ENCODE results near the gene LRRC8A.

DNA sequence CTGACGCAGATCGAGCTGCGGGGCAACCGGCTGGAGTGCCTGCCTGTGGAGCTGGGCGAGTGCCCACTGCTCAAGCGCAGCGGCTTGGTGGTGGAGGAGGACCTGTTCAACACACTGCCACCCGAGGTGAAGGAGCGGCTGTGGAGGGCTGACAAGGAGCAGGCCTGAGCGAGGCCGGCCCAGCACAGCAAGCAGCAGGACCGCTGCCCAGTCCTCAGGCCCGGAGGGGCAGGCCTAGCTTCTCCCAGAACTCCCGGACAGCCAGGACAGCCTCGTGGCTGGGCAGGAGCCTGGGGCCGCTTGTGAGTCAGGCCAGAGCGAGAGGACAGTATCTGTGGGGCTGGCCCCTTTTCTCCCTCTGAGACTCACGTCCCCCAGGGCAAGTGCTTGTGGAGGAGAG is 34.3 kb downstream of the LRRC8A start:
- TF ChIP-seq, protein P1, sequence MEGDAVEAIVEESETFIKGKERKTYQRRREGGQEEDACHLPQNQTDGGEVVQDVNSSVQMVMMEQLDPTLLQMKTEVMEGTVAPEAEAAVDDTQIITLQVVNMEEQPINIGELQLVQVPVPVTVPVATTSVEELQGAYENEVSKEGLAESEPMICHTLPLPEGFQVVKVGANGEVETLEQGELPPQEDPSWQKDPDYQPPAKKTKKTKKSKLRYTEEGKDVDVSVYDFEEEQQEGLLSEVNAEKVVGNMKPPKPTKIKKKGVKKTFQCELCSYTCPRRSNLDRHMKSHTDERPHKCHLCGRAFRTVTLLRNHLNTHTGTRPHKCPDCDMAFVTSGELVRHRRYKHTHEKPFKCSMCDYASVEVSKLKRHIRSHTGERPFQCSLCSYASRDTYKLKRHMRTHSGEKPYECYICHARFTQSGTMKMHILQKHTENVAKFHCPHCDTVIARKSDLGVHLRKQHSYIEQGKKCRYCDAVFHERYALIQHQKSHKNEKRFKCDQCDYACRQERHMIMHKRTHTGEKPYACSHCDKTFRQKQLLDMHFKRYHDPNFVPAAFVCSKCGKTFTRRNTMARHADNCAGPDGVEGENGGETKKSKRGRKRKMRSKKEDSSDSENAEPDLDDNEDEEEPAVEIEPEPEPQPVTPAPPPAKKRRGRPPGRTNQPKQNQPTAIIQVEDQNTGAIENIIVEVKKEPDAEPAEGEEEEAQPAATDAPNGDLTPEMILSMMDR (IDR thresholded peaks at IDR 0.05): no peak
- peak in 1 of 4 donors; percentile 61 for TF ChIP-seq POLR2A (IDR thresholded peaks at IDR 0.05)

All from upper lobe of left lung (tissue), 4 donors.